GM19324 (cell line): Measurements from ENCODE around the gene PPP2R3A.

ENCODE experiments used
- ATAC-seq: cut with Tn5 transposase; IDR thresholded peaks from one replicate; pipeline ENCODE4 v1.9.1; 2021; ENCODE audit warnings: mild to moderate bottlenecking, moderate library complexity; ENCODE audit not compliant: unreplicated experiment, low FRiP score

Gene PPP2R3A

GRCh38 chr3:136022529-136023263 is 57.2 kb downstream of the PPP2R3A start:
- ATAC-seq: no peak

DNA sequence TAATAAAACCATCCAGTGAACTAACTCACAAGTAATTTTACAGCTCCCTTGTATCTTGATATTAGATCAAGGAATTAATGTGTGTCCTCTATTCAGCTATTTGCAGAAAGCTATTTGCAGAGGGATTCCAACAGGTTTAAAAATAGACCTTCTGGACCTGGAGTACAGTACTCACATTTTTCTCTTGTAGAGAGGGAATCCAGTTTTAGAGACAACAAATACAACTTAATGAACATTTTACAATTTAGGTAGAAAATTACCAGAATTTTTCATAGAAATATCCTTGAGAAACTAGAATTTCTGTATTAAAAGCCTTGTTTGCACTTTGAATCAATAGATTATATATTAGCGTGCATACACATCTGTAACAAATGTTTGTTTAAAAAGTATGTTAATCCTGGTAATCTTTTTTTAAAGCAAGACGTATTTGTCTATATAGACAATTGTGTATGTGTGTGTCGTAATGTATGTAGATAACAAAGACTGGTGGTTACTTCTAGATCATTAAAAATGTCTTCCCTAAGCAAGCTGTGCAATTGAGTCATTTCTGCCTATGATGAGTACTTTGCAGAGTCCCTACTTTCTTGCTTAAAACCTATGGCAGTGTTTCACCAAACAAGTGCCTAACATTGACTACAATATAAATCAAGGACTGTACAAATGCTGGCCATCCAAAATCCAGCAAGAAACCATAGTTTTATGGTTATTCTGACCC is 57.9 kb downstream of the PPP2R3A start:
- ATAC-seq: no peak

DNA sequence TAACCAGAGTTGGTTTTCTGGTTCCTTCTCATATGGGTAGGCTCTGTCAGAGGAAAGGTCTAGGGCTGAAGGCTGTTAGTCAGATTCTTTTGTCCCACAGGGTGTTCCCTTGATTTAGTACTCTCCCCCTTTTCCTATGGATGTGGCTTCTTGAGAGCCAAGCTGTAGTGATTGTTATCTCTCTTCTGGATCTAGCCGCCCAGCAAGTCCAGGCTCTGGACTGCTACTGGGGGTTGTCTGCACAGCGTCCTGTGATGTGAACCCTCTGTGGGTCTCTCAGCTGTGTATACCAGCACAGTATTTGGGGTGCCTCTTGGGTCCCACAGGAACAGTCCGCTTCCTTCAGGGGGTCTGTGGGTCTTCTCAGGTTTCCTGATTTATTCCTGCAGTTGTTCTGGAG is 70.8 kb downstream of the PPP2R3A start:
- ATAC-seq: no peak

GRCh38 chr3:136038668-136039067 is 73.1 kb downstream of the PPP2R3A start:
- no peak for ATAC-seq

- no peak for ATAC-seq
Measured at GRCh38 chr3:136042608-136043221, 77.2 kb downstream of the PPP2R3A start.

GRCh38 chr3:136044980-136045745 is 79.6 kb downstream of the PPP2R3A start:
- no peak for ATAC-seq

DNA sequence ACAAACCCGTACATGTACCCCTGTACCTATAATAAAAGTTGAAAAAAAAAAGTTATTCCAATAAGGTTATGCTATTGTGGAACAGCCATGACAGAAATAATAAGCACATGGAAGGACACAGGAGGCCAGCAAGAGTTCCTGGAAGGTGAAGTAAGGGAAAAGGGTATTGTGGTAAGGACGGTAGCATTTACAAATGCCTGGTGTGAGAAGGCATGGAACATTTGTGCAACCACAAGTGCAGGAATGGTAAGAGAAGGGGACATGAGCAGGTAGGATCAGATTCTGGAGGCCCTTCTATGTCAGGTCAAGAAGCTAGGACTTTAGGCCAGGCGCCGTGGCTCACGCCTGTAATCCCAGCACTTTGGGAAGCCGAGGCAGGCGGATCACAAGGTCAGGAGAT is 82.5 kb downstream of the PPP2R3A start:
- no peak for ATAC-seq

GRCh38 chr3:136050250-136050649 is 84.7 kb downstream of the PPP2R3A start:
- no peak for ATAC-seq

- ATAC-seq: no peak
Measured at GRCh38 chr3:136055491-136055890, 90.0 kb downstream of the PPP2R3A start.

DNA sequence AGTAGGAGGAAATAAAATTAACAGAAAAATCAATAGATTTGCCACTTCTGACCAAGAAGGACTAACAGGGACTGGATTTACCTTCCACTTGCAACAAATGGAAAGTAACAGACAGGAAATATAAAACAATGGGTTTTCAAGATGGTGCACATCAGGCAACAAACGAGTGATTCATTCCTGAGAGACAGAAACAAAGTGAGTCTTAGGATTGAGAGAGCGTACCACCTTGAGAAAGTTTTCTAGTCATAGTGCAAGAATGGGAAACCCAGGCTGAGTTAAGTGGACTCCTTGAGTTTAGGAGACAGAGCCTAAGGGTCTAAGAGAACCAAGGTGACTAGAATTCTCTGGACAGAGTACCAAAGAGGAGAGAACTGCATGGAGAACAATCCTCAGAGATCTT is 101.7 kb downstream of the PPP2R3A start:
- no peak for ATAC-seq

DNA sequence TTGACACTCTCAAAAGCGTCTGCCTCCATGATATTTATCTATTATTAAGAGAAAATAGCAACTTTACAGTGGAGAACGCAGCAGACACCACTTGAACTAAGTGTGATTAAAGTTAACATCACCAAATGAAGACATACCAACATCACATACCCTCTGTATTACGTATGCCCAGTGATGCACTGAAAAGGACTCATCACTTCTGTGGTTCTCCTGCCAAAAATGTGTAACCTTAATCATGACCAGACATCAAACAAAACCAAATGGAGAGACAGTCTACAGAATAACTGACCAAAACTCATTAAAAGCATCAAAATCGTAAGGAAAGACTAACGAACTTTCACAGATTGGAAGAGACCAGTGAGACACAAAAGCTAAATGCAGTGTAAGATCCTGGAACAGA is 103.2 kb downstream of the PPP2R3A start:
- no peak for ATAC-seq

GRCh38 chr3:136069933-136070332 is 104.4 kb downstream of the PPP2R3A start:
- no peak for ATAC-seq

GRCh38 chr3:136070334-136070733 is 104.8 kb downstream of the PPP2R3A start:
- ATAC-seq: no peak

DNA sequence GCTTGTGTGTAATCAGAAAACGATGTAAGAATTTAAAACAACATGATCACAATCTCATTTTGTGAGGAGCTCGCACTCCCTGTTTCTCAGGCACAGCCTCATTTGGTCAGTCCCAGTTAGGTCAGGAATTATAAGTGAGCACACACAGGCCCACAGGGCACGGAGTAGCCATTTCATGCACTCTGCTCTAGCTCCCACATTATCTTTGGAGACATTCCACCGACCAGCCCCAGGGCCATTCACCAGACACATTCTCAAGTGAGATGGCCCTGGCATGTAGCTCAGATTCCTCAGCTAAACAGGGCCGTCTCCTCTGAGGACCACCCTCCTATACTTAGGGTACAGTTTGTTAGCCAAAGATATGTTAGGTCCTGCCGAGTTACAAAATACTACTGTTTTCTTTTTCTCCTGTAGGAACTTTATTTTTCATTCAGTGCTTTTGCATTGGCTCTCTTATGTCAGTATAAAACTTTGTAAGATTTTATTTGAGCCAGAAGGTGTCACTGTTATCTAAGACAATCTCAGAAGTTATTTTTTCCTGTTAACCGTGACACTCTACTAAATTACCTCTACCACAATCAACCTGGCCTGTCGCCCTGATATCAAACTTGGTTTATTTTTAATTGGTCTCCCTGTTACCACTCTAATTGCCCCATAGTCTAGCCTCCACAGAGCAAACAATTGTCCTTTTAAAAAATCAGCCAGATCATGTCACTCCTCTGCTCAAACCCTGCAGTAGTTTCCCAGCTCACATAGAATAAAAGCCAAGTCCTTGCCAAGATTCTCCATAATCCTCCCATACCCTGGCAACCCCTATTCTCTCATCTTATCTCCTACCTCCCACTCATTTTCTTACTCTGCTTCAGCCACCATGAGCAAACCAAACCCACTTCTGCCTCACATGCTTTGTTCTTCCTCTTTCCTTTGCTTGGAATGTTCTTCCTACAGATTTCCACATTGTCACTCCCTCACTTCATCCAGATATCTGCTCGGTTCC is 105.7 kb downstream of the PPP2R3A start:
- ATAC-seq: no peak

DNA sequence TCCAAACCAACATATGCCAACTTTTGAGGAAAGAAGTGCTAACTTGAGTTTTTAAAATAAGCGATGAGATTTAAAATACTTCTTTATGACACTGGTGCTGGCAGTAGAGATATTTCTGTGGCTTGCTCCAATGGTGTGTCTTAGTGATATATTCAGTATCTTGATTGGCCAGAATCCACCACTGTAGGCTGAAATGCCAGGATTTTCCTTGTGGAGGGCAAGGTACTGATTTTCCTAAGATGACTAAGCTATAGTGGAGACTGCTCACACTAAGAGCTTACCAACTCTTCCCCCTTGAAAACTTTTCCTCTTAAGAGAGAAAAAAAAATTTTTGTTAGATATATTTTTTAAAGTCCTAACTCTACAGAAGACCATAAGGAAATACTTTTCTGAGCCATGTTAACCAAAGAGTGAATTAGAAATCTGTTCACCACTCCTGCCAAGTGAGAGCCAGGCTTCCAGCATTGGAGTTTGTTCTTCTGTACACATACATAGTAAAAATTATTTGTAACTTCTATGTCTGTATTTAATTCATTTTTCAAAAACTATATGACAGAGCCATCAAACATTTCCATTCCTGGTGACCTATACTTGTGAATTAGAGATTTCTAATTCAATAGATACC is 109.1 kb downstream of the PPP2R3A start:
- no peak for ATAC-seq

GRCh38 chr3:136075218-136075808 is 109.8 kb downstream of the PPP2R3A start:
- ATAC-seq: no peak

DNA sequence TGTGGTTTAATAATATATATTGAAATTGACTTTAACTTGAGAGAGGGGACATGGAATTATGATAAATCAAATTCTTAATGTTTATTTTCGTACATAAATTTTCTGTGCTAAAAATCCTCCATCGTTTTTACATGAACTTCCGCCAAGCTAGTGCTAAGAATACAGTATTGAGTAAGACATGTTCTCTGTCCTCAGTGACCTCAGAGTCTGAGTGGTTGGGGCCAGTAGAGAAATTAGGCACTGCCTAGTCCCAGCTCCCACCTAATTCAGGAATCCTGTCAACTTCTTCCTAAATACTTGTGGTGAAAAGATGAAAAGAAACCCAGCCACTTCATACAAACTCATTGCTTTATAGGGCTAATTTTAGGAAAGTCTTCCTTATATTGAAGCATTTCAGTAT is 110.3 kb downstream of the PPP2R3A start:
- ATAC-seq: no peak

DNA sequence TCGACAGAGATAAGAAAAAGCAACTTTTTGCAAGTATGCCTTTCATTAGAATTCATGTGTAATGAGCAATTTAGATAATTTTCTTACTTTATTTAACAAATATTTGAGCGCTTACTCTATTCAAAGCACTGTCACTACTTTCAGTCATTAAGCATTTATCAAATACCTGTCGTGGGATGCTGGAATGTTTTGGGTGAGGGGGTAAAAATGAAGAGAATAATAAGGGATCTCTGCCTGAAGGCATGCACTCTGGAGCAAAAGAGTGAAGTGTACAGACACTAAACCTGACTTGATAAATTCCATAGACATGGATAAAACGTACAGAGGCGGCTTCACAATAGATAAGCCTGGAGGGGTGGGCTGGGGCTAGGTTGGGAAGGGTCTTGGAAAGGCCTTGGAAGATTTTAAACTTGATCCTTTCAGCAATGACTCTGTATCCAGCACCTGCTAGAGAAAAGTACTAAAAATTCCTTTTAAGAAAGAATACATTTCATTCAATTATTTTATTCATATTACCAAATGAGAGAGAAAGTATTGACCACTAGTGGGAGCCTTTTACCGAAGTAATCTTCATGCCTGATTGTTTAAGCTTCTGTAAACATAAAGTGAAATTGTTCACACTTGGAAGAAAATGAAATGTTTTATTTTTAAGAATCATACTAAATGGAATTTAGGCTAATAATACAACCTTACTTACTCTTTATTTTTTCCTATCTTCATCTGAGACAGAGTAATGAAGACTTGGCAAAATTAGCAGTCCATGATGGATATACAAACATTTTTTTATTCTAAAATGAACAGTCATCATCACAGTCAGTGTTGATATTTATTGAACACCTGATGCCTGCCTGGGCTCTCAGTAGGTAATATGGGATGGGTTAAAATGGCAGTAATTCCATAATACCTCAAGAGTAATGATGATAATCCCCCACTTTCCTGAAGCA is 113.2 kb downstream of the PPP2R3A start:
- ATAC-seq: no peak
